GM12872 (cell line): ENCODE results near the gene TWNK.

Experiments
- TF ChIP-seq, protein P1 (sequence below): IDR thresholded peaks from 3 replicates; pipeline ENCODE4 v1.5.1; 2011; ENCODE audit warnings: low read depth, mild to moderate bottlenecking, low read length, moderate library complexity; ENCODE audit not compliant: insufficient read depth

TWNK gene

DNA sequence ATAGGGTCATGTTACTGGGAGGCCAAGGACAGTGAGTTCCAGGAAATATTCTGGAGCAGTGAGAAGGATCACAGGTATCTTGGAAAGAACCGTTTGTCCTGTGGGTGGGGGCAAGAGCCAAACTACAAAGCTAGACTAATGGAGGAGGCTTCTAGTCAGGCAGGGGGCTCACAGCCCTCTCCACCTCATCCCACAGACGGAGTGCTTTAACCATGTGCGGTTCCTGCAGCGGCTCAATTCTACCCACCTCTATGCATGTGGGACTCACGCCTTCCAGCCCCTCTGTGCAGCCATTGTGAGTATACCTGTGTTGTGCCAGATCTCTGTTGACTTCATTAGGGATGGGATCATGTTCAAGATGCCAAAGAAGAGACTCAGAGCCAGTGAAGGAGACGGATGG lies 9.9 kb upstream of the TWNK start:
- TF ChIP-seq, protein P1, sequence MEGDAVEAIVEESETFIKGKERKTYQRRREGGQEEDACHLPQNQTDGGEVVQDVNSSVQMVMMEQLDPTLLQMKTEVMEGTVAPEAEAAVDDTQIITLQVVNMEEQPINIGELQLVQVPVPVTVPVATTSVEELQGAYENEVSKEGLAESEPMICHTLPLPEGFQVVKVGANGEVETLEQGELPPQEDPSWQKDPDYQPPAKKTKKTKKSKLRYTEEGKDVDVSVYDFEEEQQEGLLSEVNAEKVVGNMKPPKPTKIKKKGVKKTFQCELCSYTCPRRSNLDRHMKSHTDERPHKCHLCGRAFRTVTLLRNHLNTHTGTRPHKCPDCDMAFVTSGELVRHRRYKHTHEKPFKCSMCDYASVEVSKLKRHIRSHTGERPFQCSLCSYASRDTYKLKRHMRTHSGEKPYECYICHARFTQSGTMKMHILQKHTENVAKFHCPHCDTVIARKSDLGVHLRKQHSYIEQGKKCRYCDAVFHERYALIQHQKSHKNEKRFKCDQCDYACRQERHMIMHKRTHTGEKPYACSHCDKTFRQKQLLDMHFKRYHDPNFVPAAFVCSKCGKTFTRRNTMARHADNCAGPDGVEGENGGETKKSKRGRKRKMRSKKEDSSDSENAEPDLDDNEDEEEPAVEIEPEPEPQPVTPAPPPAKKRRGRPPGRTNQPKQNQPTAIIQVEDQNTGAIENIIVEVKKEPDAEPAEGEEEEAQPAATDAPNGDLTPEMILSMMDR = no peak

DNA sequence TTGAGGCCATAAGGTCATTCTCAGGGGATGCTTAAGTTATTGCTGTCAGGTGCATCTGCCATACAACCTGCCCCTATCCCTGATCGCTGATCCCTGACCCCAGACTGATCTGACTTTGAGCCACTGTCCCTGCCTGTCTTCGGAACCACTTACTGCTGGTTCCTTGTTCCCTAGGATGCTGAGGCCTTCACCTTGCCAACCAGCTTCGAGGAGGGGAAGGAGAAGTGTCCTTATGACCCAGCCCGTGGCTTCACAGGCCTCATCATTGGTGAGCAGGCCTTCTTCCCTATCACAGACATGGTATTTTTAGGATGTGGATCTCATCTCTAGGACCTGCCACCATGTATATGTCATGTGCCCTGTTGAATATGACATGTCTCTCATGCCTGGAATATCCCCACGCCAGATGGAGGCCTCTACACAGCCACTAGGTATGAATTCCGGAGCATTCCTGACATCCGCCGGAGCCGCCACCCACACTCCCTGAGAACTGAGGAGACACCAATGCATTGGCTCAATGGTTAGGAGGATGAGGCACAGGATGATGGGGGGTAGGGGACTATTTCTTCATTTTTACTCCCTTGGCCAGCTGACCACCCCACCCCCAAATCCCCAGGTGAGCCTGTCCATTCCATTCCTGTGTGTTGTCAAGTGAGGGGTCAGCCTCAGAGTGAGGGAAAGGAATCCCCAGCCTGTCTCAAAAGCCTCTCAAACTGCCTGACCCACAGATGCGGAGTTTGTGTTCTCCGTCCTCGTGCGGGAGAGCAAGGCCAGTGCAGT lies 9.0 kb upstream of the TWNK start:
- TF ChIP-seq, protein P1 = no peak

DNA sequence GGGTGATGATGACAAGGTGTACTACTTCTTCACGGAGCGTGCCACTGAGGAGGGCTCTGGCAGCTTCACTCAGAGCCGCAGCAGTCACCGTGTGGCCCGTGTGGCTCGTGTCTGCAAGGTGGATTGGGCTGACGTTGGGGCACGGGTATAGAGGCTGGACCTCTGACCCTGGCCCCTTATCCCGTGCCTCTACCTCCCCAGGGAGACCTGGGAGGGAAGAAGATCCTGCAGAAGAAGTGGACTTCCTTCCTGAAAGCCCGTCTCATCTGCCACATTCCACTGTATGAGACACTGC lies 8.5 kb upstream of the TWNK start:
- TF ChIP-seq, protein P1 = no peak

DNA sequence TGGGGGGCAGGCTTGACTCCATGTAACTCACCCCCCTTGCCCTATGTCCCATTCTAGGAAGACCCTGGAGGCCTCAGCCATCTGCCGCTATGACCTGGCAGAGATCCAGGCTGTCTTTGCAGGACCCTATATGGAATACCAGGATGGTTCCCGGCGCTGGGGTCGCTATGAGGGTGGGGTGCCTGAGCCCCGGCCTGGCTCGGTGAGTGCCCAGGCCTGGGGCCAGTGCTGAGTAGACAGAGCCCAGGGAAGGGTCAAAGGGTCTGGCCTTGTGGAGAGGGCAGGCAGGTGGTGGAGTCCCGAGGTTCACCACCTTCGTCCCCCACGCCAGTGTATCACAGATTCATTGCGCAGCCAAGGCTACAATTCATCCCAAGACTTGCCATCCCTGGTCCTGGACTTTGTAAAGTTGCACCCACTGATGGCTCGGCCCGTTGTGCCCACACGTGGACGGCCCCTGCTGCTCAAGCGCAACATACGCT lies 7.5 kb upstream of the TWNK start:
- TF ChIP-seq, protein P1 = no peak

DNA sequence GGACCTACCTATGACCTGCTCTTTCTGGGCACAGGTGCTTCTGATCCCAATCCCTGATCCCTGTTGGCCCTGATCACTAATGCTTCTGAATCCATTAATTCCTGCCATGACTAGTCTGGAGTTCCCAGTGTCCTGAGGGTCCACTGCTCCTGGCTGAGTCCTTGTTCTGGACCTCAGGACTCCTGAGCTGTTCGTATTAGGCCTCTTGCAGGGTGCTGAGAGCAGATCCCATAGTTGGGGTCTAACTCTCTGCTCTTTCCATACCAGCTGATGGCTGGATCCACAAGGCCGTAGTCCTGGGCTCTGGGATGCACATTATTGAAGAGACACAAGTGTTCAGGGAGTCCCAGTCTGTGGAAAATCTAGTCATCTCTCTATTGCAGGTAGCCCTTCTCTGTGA lies 7.0 kb upstream of the TWNK start:
- TF ChIP-seq, protein P1 = no peak

DNA sequence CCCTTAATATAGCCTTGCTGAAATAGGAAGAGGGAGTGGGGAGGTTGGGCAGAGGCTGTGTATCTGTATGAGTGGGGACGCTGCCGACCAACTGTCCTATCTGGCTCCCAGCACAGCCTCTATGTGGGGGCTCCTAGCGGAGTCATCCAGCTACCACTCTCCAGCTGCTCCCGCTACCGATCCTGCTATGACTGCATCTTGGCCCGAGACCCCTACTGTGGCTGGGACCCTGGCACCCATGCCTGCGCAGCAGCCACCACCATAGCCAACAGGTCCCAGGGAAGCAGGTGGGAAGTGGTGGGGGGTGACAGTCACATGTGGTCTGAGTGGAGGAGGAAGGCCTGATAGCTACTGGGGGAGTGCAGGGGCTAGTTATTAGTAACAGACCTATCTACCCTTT lies 6.6 kb upstream of the TWNK start:
- TF ChIP-seq, protein P1 = no peak

GRCh38 chr10:100981178-100981772 lies 6.1 kb upstream of the TWNK start:
- TF ChIP-seq, protein P1 = no peak
